ENCODE data around the gene GJD4.

The GJD4 gene

GRCh38 chr10:35579116-35579515, 26.0 kb upstream of the GJD4 start:
- no peak for DNase-seq (ENCODE audit: low spot score)

GRCh38 chr10:35579726-35580422, 25.3 kb upstream of the GJD4 start:
- no peak for DNase-seq (ENCODE audit: low spot score)

GRCh38 chr10:35580423-35580770, 24.7 kb upstream of the GJD4 start:
- no peak for DNase-seq (ENCODE audit: low spot score)

GRCh38 chr10:35581655-35582054, 23.5 kb upstream of the GJD4 start:
- DNase-seq (ENCODE audit: low spot score): no peak

- no peak for DNase-seq (ENCODE audit: low spot score)
These were observed 20.2 kb upstream of the GJD4 start for GRCh38 chr10:35584946-35585345.

- DNase-seq (ENCODE audit: low spot score): no peak
These were observed 19.8 kb upstream of the GJD4 start for GRCh38 chr10:35585356-35585755.

GRCh38 chr10:35585903-35586535, 19.1 kb upstream of the GJD4 start:
- DNase-seq (ENCODE audit: low spot score): no peak

- DNase-seq (ENCODE audit: low spot score): no peak
These were observed 16.3 kb upstream of the GJD4 start for GRCh38 chr10:35588836-35589235.

- DNase-seq (ENCODE audit: low spot score): no peak
These were observed 12.7 kb upstream of the GJD4 start for GRCh38 chr10:35592441-35592840.

GRCh38 chr10:35594115-35595079, 10.7 kb upstream of the GJD4 start:
- DNase-seq (ENCODE audit: low spot score): no peak

GRCh38 chr10:35595106-35595505, 10.0 kb upstream of the GJD4 start:
- DNase-seq (ENCODE audit: low spot score): no peak

- DNase-seq (ENCODE audit: low spot score): no peak
These were observed 6.8 kb upstream of the GJD4 start for GRCh38 chr10:35598379-35598778.

- DNase-seq (ENCODE audit: low spot score): no peak
These were observed 4.9 kb upstream of the GJD4 start for GRCh38 chr10:35600193-35600592.

GRCh38 chr10:35606430-35606829, 1.3 kb downstream of the GJD4 start:
- no peak for DNase-seq (ENCODE audit: low spot score)

- no peak for DNase-seq (ENCODE audit: low spot score)
These were observed 2.6 kb downstream of the GJD4 start for GRCh38 chr10:35607475-35608327.

- no peak for DNase-seq (ENCODE audit: low spot score)
These were observed 3.2 kb downstream of the GJD4 start for GRCh38 chr10:35608328-35608672.

GRCh38 chr10:35611750-35612149, 6.6 kb downstream of the GJD4 start:
- DNase-seq (ENCODE audit: low spot score): no peak

GRCh38 chr10:35612385-35613106, 7.4 kb downstream of the GJD4 start:
- no peak for DNase-seq (ENCODE audit: low spot score)

- DNase-seq (ENCODE audit: low spot score): no peak
These were observed 7.9 kb downstream of the GJD4 start for GRCh38 chr10:35613107-35613440.

GRCh38 chr10:35613597-35614226, 8.6 kb downstream of the GJD4 start:
- DNase-seq (ENCODE audit: low spot score): no peak

GRCh38 chr10:35614312-35614711, 9.2 kb downstream of the GJD4 start:
- DNase-seq (ENCODE audit: low spot score): no peak
